Kidney (tissue), 14 donors: ENCODE results near the gene CAMTA1. TPM values are rescaled to one million over a fixed set of nuclear protein-coding genes. Genes with fewer than 3 reads are reported as not detected.

Experiments used
- DNase-seq, 5 donors: peaks; one replicate each; pipeline ENCODE4 v3.0.0-alpha.2; 2013 to 2020
- FAIRE-seq: peaks from 2 replicates; lab custom pipeline; 2012; peaks lifted over from hg19 to GRCh38; lab: Jason Lieb, UNC
- H3K27ac ChIP-seq, 2 donors: one replicate each; pipeline ENCODE4 v1.7.0; 2013; ENCODE audit warnings: low read depth in 2 of 2, low read length in 2 of 2, inconsistent platforms in 1 of 2
- H3K27me3 ChIP-seq: one replicate; pipeline ENCODE4 v1.7.1; 2013; ENCODE audit warnings: low read length, inconsistent platforms; ENCODE audit not compliant: control insufficient read depth, insufficient read depth
- H3K36me3 ChIP-seq, 3 donors: one replicate each; pipeline versions ENCODE4 v1.7.0 to v1.7.1; 2013; ENCODE audit warnings: low read length in 3 of 3, control low read depth in 1 of 3, inconsistent platforms in 1 of 3; ENCODE audit not compliant: insufficient read depth in 3 of 3, control insufficient read depth in 2 of 3
- H3K4me1 ChIP-seq, 3 donors: one replicate each; pipeline versions ENCODE4 v1.7.0 to v1.7.1; 2013; ENCODE audit warnings: low read length in 3 of 3, inconsistent platforms in 1 of 3, low read depth in 1 of 3; ENCODE audit not compliant: control insufficient read depth in 2 of 3, insufficient read depth in 2 of 3
- H3K4me3 ChIP-seq, 3 donors: one replicate each; pipeline versions ENCODE4 v1.7.0 to v1.8.1; 2013; ENCODE audit warnings: low read length in 3 of 3, control low read depth in 1 of 3, inconsistent platforms in 1 of 3
- H3K9ac ChIP-seq, 3 donors: one replicate each; pipeline versions ENCODE4 v1.7.0 to v1.7.1; 2013; ENCODE audit warnings: low read length in 3 of 3, control low read depth in 1 of 3, inconsistent platforms in 1 of 3
- H3K9me3 ChIP-seq, 3 donors: one replicate each; pipeline versions ENCODE4 v1.7.0 to v1.7.1; 2013; ENCODE audit warnings: low read length in 3 of 3, control low read depth in 1 of 3, inconsistent platforms in 1 of 3; ENCODE audit not compliant: control insufficient read depth in 2 of 3, insufficient read depth in 1 of 3
- CTCF ChIP-seq: IDR thresholded peaks from 3 replicates; pipeline ENCODE4 v1.5.1; 2012; ENCODE audit warnings: mild to moderate bottlenecking, moderate library complexity, borderline replicate concordance; ENCODE audit not compliant: insufficient read depth; ENCODE audit errors: extremely low read depth
- intact Hi-C: fragments of 100-400 bp; cut with DNase I; formaldehyde crosslinking; loops from one replicate; pipeline ENCODE4 v1.11.1; 2022
- polyA plus RNA-seq: library from polyadenylated mRNA; stranded (reverse); fragments of 350-450 nt; fragmentation: Illumina TruSeq; extraction: RNeasy Lipid Tissue Mini Kit (QIAGEN cat#74804); gene quantifications from one replicate; pipeline ENCODE4 v1.2.3, GENCODE V29; 2014; ENCODE audit warnings: low read depth, low replicate concordance; ENCODE audit not compliant: insufficient read depth
- total RNA-seq: library from RNA; stranded (reverse); fragmentation: NEBNext Ultra II Directional; extraction: Animal tissue kit (Norgen Biotek cat#: 25700); gene quantifications from one replicate; pipeline ENCODE4 v1.2.1, GENCODE V29; 2021
- donor health status: control.
- donor health status: control.
- donor health status: control.
- donor health status: control.
- donor health status: control.
- donor health status: DM: yes; HTN: yes; CAD: no.
- donor health status: Normal renal cell carcinoma (clear cell type).

Gene CAMTA1
- total and polyA plus RNA-seq, 2 donors from 2014 or later = 79.0 to 170 TPM

GRCh38 chr1:6909857-6910256, 124.6 kb downstream of the CAMTA1 start:
- no peaks in the 10 kb centered on the region for H3K27me3 ChIP-seq
- no peaks in the 10 kb centered on the region for H3K36me3 ChIP-seq
- DNase-seq (no peak), FAIRE-seq (no peak)
- intact Hi-C loops = no loop called here
- H3K9me3 ChIP-seq = no peaks in the 10 kb centered on the region
- H3K4me1 ChIP-seq = peaks cover 3 to 17% (median 8%) of the 10 kb centered on the region in 3 donors
- no peak for TF ChIP-seq CTCF
- H3K4me3 ChIP-seq = no peak overlapping the region
- no peak overlapping the region for H3K27ac ChIP-seq
- no peak overlapping the region for H3K9ac ChIP-seq

GRCh38 chr1:6911021-6911941, 126.0 kb downstream of the CAMTA1 start:
- no peak for TF ChIP-seq CTCF
- H3K9ac ChIP-seq = no peak overlapping the region
- H3K4me1 ChIP-seq = peaks cover 3 to 17% (median 8%) of the 10 kb centered on the region in 3 donors
- H3K27ac ChIP-seq = no peak overlapping the region
- H3K4me3 ChIP-seq = no peak overlapping the region
- no peaks in the 10 kb centered on the region for H3K9me3 ChIP-seq
- intact Hi-C loops = no loop called here
- H3K36me3 ChIP-seq = no peaks in the 10 kb centered on the region
- FAIRE-seq (no peak), DNase-seq (peak in 2 of 5 donors; percentile 32 to 36)
- no peaks in the 10 kb centered on the region for H3K27me3 ChIP-seq

- TF ChIP-seq CTCF = no peak
- H3K36me3 ChIP-seq = no peaks in the 10 kb centered on the region
- FAIRE-seq (no peak), DNase-seq (peak in 3 of 5 donors; percentile 28 to 66 (median 62))
- no peak overlapping the region for H3K9ac ChIP-seq
- H3K4me1 ChIP-seq = peaks cover 3 to 17% (median 8%) of the 10 kb centered on the region in 3 donors
- no peaks in the 10 kb centered on the region for H3K9me3 ChIP-seq
- no peaks in the 10 kb centered on the region for H3K27me3 ChIP-seq
- intact Hi-C loops = no loop called here
- peak overlapping the region in 1 of 3 donors; percentile 1 for H3K4me3 ChIP-seq
- no peak overlapping the region for H3K27ac ChIP-seq
These were observed 126.7 kb downstream of the CAMTA1 start for GRCh38 chr1:6911974-6912373.
